GM21723 (cell line): ENCODE results near the gene AVL9.
"Not testable (repeated sequence)": the region's sequence is repeated elsewhere in the genome, so short reads cannot be mapped to it uniquely, and the experiment has no call there.

Experiments
- ATAC-seq: cut with Tn5 transposase; IDR thresholded peaks from one replicate; pipeline ENCODE4 v1.9.1; 2021; ENCODE audit warnings: mild to moderate bottlenecking, moderate library complexity; ENCODE audit not compliant: unreplicated experiment

Gene AVL9

DNA sequence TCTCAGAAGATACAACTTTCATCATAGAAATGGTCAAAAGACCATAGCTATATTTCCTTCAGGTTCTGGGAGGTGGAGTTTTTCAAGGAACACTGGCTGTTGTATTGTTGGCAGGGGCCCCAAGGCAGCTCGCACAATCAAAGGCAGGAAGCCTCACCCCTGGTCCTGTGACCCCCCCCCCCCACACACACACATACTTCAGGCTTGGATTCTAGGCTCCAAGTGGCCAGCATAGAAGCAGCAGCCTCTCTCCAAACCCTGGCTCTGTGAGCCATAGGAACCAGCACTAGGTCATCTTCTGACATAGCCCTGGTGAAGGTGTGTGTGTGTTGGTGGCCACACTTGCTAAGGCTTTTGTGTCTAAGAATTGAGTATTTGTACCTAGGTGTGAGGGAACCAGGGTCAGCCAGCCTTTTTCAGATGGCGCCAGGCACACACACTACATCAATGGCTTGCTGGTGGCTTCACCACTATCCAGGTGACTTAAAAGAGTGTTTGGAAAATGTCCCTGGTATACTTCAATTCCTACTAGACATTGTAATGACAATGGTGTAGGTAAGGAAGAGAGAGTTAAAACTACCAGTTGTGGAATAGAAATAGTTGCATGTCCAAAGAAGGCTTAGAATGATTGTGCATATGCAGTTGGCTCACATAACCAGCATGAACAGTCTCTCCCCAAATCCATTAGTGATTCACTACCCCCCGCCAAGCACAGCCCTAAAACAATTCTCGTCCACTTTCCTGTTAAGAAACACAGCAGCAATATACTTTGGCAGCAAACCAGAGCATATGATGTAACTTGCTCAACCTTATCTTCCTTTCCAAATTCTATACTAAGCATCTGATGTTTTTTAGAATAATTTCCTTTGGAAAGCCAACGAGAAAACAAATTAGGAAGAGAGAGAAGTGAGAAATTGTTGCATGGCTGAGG, 91.3 kb downstream of the AVL9 start:
- no peak for ATAC-seq

GRCh38 chr7:32587411-32587948, 92.2 kb downstream of the AVL9 start:
- no peak for ATAC-seq

DNA sequence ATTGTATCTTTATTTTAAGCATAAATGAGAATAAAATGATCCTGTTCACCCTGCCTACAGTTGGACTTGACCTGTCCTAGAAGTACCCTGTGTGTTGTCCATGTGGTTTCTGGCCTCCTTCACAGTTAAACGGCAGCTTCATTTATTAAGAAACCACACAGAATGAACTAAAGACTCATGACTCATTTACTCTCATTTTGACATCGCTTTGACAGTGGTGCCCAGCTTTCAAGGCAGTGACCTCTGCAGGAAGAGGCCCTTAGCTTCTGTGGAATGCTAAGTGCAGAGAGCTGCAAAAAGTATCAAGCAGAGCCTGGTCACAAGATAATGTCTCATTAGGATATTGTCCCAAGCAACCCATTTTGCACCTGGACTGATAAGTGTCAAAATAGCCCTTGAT, 93.4 kb downstream of the AVL9 start:
- no peak for ATAC-seq

- no peak for ATAC-seq
Measured at GRCh38 chr7:32591938-32592337, 96.6 kb downstream of the AVL9 start.

DNA sequence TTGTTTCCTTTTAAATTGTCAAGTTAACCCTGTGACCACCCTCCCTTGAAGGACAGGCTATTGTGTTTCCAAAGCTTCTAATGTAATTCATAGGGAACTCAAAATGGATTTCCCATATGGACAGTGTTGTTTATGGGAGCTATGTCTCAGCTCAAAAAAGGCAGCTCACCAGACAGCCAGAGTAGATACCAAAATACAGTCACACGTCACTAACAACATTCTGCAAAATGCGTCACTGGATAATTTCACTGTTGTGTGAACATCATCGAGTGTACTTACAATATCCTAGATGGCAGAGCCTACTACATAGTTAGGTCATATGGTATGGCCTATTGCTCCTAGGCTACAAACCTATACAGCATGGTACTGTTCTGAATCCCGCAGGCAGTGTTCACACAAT, 97.4 kb downstream of the AVL9 start:
- ATAC-seq, result no peak

- no peak for ATAC-seq
Measured at GRCh38 chr7:32594965-32595490, 99.7 kb downstream of the AVL9 start.

- not testable (repeated sequence) for ATAC-seq
Measured at GRCh38 chr7:32601196-32601595, 105.9 kb downstream of the AVL9 start.

- no peak for ATAC-seq
Measured at GRCh38 chr7:32602470-32602869, 107.2 kb downstream of the AVL9 start.

DNA sequence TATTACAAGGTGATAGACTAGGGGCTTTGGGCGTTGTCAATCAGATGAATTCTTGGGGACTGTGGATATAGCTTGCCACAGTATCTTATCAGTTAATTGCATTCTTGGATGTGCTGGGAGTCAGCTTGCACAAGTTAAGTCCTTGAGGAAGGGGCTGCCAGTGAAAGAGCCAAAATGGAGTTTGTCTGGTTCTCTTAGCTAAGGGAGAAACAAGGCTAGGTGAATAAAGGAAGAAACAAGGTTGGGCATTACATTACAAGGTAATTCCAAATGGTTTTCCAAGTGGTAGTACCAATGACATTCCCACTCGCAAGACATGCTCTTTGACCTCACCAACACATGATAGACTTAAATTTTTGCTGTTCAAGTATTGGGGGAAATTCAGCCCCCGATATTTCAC, 108.2 kb downstream of the AVL9 start:
- ATAC-seq, result not testable (repeated sequence)

DNA sequence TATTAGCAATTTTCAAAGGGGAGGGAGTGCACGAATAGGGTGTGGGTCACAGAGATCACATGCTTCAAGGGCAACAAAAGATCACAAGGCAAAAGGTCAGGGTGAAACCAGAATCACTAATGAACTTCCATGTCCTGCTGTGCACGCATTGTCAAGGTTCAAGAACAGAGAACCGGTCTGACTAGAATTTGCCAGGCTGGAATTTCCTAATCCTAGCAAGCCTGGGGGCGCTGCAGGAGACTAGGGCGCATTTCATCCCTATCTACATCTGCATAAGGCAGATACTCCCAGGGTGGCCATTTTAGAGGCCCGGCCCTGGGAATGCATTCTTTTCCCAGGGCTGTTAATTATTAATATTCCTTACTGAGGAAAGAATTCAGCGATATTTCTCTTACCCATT, 108.8 kb downstream of the AVL9 start:
- ATAC-seq, result not testable (repeated sequence)

- no peak for ATAC-seq
Measured at GRCh38 chr7:32605032-32605431, 109.7 kb downstream of the AVL9 start.

DNA sequence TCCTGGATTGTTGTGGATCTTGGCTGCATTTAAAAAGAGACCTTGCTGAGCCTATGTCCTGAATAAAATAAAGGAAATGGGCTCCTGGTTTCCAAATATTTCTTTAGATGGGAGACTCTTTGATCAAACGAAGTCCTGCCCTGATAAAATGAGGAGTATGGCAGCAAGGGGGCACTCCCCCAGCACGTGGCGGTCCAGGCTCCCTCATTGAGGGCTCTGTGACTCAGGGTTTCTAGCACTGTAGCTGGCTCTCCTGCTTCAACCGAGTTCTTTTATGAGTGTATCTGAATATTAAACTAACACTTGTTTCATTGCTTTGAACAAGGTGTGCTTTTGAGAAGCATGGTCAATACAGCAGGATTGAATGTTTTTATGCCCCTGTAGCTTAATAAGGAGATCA, 114.2 kb downstream of the AVL9 start:
- ATAC-seq, result no peak

DNA sequence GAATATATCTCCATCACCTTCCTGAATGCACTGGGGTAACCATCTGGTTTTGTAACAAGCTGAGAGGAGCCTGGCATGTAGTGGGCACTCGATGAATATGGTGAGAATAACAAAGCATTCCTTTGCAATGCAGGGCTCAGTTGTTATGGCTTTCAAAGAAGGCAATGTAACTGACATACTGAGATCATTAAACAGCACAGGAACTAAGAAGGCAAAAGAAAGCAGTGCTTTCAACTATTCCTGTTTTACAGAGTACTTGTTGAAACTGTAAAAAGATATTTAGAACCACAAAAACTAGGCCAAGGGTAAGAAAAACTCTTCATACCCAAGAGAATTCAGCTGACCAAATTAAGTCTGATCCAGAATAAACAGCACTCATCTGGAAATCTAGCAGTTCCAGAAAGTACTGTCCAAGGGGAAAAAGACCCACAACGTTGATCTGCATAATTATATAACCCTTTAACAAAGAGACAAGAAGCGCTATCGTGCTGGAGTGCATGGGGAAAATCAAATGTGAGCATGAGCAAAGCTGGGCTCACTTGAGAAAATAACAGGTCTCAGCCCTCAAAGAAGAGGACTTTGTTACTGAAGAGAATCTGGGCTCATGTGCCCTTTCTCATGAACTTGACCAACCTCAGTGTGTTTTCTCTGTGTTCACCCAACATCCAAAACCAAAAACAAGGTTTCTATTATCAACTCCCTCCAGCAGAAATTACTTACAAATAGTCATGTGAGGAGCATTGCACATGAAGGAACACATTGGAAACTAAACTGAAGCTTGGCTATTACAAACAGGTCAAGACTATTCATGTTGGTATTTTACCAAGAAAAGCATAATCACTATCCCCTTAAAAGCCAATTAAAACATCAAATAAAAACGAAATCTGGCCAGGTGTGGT, 116.2 kb downstream of the AVL9 start:
- ATAC-seq, result no peak

GRCh38 chr7:32616625-32617024, 121.3 kb downstream of the AVL9 start:
- ATAC-seq, result no peak

GRCh38 chr7:32618470-32618869, 123.2 kb downstream of the AVL9 start:
- no peak for ATAC-seq

DNA sequence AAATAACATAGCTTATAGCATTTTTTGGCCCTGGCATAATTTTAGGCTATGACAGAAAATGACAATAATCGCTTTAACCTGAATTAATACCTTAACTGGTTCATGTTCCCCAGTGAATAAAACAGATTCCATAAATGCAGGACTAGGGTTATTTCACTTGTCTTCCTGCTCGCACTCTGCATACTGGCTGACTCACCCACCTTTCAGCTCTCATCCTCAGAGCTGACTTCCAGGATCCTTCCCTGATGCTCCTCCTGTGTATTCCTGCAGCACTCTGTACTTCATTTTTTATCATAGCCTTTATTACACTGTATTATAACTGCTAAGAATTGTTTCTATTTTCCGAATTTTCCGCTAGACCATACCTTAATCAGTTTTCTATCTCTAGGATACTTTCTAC, 123.7 kb downstream of the AVL9 start:
- ATAC-seq, result no peak

GRCh38 chr7:32619416-32619815, 124.1 kb downstream of the AVL9 start:
- not testable (repeated sequence) for ATAC-seq

DNA sequence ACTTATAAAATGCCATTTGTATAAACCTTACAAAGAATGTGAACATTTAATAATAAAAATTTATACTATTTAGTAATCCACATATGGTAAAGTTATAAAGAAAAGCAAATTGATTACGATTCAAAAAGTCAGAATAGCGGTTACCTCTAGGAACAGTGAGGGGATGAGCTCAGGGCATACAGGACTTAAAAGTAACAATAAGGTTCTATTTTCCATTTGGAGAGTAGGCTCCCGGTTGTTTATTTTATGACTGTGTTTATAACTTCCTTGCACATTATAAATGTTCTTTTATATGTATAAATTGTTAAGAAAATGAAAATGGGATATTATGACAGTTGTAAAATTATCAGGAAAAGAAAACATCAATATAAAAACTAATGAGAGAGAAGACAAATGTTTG, 135.7 kb downstream of the AVL9 start:
- ATAC-seq, result no peak

DNA sequence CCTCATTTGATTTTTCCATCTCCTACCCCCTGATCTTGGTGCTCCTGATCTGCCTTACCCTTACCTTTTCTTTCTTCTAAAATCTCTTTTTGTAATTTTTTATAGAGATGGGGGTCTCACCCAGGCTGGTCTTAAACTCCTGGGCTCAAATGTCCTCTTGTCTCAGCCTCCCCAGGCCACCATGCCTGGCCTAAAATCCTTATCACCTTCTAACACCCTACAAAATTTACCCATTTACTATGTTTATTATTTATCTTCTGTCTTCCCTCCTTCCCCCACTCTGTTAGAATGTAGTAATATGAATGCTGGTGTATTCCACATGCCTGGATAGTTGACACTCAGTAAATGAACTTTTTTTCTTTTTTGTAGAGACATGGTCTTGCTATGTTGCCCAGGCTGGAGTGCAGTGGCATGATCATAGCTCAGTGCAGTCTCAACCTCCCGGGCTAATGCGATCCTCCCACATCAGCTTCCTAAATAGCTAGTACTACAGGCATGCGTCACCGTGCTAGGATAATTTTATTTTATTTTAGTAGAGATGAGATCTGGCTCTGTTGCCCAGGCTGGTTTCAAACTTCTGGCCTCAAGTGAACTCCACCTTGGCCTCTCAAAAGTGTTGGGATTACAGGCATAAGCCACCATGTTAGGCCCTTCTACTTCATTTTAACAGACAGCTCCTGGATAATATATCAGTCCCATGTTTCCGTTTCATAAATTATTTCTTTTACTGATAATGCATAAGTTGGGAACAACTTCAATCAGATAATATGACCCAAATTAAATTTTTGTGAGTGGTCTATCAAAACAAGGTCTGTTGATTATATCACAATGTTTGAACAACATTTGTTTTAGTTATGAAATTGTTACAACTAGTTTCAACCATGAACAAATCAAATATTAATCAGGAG, 136.6 kb downstream of the AVL9 start:
- ATAC-seq, result not testable (repeated sequence)

DNA sequence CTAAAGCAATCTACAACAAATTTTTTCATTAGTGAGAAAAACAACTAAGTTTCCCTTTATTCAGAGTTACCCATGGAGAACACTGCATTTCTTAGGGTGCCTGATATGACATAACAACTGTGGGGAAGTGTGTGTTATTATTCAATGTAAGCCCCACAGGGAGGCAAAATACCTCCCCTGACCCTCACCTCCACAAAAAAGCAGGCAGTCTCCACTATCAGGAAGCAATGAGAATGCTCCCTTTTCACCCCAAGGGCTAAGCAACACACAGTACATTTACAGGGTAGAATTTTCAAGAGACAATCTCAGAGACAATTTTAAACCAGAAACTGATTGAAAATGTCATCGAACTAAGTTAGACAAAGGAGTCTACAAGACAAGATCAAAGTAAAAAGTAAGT, 138.2 kb downstream of the AVL9 start:
- ATAC-seq, result not testable (repeated sequence)
